ENCODE measurements around the gene WWP2. TPM values are rescaled to one million over a fixed set of nuclear protein-coding genes. Genes with fewer than 3 reads are reported as not detected.

The WWP2 gene
- polyA plus RNA-seq, 1 donor from 2014 or later = 11.9 TPM

- no peak for TF ChIP-seq CTCF (IDR thresholded peaks at IDR 0.05; ENCODE audit: poor library complexity, severe bottlenecking)
These were observed 59.7 kb downstream of the WWP2 start (continued) for GRCh38 chr16:69821844-69822173.

GRCh38 chr16:69822174-69822935 lies 60.2 kb downstream of the WWP2 start:
- no peak for TF ChIP-seq CTCF (IDR thresholded peaks at IDR 0.05; ENCODE audit: poor library complexity, severe bottlenecking)
- no peak for TF ChIP-seq EZH2 (IDR thresholded peaks at IDR 0.05; ENCODE audit: borderline replicate concordance, insufficient read depth, low read length, poor library complexity, severe bottlenecking)
- TF ChIP-seq, protein P1, sequence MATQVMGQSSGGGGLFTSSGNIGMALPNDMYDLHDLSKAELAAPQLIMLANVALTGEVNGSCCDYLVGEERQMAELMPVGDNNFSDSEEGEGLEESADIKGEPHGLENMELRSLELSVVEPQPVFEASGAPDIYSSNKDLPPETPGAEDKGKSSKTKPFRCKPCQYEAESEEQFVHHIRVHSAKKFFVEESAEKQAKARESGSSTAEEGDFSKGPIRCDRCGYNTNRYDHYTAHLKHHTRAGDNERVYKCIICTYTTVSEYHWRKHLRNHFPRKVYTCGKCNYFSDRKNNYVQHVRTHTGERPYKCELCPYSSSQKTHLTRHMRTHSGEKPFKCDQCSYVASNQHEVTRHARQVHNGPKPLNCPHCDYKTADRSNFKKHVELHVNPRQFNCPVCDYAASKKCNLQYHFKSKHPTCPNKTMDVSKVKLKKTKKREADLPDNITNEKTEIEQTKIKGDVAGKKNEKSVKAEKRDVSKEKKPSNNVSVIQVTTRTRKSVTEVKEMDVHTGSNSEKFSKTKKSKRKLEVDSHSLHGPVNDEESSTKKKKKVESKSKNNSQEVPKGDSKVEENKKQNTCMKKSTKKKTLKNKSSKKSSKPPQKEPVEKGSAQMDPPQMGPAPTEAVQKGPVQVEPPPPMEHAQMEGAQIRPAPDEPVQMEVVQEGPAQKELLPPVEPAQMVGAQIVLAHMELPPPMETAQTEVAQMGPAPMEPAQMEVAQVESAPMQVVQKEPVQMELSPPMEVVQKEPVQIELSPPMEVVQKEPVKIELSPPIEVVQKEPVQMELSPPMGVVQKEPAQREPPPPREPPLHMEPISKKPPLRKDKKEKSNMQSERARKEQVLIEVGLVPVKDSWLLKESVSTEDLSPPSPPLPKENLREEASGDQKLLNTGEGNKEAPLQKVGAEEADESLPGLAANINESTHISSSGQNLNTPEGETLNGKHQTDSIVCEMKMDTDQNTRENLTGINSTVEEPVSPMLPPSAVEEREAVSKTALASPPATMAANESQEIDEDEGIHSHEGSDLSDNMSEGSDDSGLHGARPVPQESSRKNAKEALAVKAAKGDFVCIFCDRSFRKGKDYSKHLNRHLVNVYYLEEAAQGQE (IDR thresholded peaks at IDR 0.05; ENCODE audit: borderline replicate concordance) = no peak
- no peak for TF ChIP-seq MXI1 (conservative IDR thresholded peaks at IDR 0.05; ENCODE audit: poor library complexity, severe bottlenecking)
- TF ChIP-seq EP300 (conservative IDR thresholded peaks at IDR 0.05; ENCODE audit: poor library complexity, severe bottlenecking) = no peak
- no peak for TF ChIP-seq POLR2AphosphoS5 (IDR thresholded peaks at IDR 0.05)
- TF ChIP-seq SMC3 (conservative IDR thresholded peaks at IDR 0.05; ENCODE audit: poor library complexity) = no peak
- TF ChIP-seq TAF1 (IDR thresholded peaks at IDR 0.05; ENCODE audit: low read depth) = no peak
- no peak for TF ChIP-seq RAD21 (conservative IDR thresholded peaks at IDR 0.05)
- H3K9ac ChIP-seq (ENCODE audit: low read length) = no peak overlapping the region
- H3F3A ChIP-seq (ENCODE audit: insufficient read depth, low read length, poor library complexity, severe bottlenecking) = no peaks in the 10 kb centered on the region
- H3K9me2 ChIP-seq (ENCODE audit: insufficient read depth, low read length) = no peaks in the 10 kb centered on the region
- H2AFZ ChIP-seq (ENCODE audit: low read depth, low read length) = no peak overlapping the region
- H4K20me1 ChIP-seq (ENCODE audit: insufficient read depth) = no peaks in the 10 kb centered on the region
- H3K27ac ChIP-seq (ENCODE audit: low read length) = no peak overlapping the region
- H3K4me2 ChIP-seq (ENCODE audit: low read length) = no peak overlapping the region
- no peaks in the 10 kb centered on the region for H3K9me3 ChIP-seq (ENCODE audit: low read length)
- H3K79me2 ChIP-seq (replicated peaks; ENCODE audit: insufficient read depth, low read length) = no peaks in the 10 kb centered on the region
- no peaks in the 10 kb centered on the region for H3K36me3 ChIP-seq (ENCODE audit: insufficient read depth, low read length)
- H3K4me3 ChIP-seq (ENCODE audit: low read length) = no peak overlapping the region
- H3K27me3 ChIP-seq (ENCODE audit: insufficient read depth, low read depth, low read length) = no peaks in the 10 kb centered on the region
